ENCODE measurements around the gene ATP2B3.

ATP2B3 gene

DNA sequence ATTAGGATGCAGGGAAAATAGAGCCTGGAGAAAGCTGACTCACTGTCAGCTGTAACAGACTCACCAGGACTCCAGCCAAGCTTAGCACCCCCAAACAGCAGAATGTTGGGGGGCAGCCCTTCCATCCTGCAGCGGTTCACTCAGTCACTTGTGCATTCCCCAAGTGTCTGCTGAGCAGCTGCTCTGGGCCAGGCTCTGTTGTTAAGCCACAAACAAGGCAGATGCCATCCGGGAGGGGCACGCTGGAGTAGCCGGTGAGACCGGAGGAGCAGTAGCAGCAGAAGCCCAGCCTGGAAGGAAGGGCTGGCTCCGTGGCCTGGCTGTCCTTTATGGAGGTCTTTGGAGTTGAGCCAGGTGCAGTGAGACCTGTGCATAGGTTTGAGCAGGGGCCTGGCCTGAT is 59.5 kb downstream of the ATP2B3 start:
- Histone ChIP-seq H2AFZ (ENCODE audit: low read depth, low read length, severe bottlenecking) (no peak overlapping the region), H3F3A (ENCODE audit: insufficient read depth) (no peaks in the 10 kb centered on the region), H3K9ac (ENCODE audit: low read length) (no peak overlapping the region), H3K4me2 (ENCODE audit: low read depth, low read length, poor library complexity, severe bottlenecking) (no peak overlapping the region), H3K9me2 (replicated peaks; ENCODE audit: insufficient read depth, low read length) (no peaks in the 10 kb centered on the region), H3K4me3 (ENCODE audit: insufficient read depth, low read length, poor library complexity, severe bottlenecking) (no peak overlapping the region), H3K36me3 (ENCODE audit: low read length) (no peaks in the 10 kb centered on the region), H3K79me2 (ENCODE audit: insufficient read depth, low read length) (no peaks in the 10 kb centered on the region), H4K20me1 (ENCODE audit: low read depth, low read length) (no peaks in the 10 kb centered on the region), H3K27ac (ENCODE audit: low read depth, low read length) (no peak overlapping the region), H3K27me3 (ENCODE audit: low read length) (no peaks in the 10 kb centered on the region), H3K9me3 (ENCODE audit: insufficient read depth, low read length) (no peaks in the 10 kb centered on the region)
- no peak for TF ChIP-seq EZH2phosphoT487 (conservative IDR thresholded peaks at IDR 0.05; ENCODE audit: low read length)
- TF ChIP-seq, protein P1, sequence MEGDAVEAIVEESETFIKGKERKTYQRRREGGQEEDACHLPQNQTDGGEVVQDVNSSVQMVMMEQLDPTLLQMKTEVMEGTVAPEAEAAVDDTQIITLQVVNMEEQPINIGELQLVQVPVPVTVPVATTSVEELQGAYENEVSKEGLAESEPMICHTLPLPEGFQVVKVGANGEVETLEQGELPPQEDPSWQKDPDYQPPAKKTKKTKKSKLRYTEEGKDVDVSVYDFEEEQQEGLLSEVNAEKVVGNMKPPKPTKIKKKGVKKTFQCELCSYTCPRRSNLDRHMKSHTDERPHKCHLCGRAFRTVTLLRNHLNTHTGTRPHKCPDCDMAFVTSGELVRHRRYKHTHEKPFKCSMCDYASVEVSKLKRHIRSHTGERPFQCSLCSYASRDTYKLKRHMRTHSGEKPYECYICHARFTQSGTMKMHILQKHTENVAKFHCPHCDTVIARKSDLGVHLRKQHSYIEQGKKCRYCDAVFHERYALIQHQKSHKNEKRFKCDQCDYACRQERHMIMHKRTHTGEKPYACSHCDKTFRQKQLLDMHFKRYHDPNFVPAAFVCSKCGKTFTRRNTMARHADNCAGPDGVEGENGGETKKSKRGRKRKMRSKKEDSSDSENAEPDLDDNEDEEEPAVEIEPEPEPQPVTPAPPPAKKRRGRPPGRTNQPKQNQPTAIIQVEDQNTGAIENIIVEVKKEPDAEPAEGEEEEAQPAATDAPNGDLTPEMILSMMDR (IDR thresholded peaks at IDR 0.05; ENCODE audit: insufficient read depth, low read length, poor library complexity, severe bottlenecking), result no peak

DNA sequence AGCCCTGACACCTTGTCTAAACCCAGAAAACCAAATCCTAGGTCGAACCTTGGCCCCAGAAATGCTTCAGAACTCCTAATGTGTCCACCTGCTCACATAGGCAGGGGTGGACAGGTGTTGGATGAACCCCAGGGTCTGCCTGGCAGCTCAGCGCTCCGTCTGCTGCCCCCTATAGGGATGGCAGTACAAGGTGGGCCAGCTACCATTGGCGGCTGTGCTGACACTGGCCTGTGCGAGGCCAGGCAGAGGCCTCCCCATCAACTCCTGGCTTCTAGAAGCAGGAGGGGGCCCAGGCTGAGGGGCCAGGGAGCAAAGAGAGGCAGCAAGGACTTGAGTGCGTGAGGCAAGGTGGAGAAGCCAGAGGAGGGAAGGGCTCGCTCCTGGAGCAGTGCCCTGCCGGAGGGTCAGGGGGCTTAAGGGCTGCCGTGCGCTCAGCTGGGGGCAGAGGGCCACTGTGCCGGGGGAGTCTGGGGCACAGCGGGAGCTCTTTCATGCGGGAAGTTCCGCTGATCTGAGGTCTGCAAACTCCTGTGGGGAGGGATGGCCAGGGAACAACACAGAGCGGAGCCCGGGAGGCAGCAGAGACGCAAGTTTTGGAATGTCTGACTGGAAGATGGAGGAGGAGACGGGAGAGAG is 60.9 kb downstream of the ATP2B3 start:
- Histone ChIP-seq H3K79me2 (ENCODE audit: insufficient read depth, low read length) (no peaks in the 10 kb centered on the region), H3K9ac (ENCODE audit: low read length) (no peak overlapping the region), H2AFZ (ENCODE audit: low read depth, low read length, severe bottlenecking) (no peak overlapping the region), H3F3A (ENCODE audit: insufficient read depth) (0 out of 2 replicates have a peak, but pooled peaks cover 5% of the 10 kb centered on the region), H4K20me1 (ENCODE audit: low read depth, low read length) (no peaks in the 10 kb centered on the region), H3K27me3 (ENCODE audit: low read length) (no peaks in the 10 kb centered on the region), H3K9me3 (ENCODE audit: insufficient read depth, low read length) (no peaks in the 10 kb centered on the region), H3K9me2 (replicated peaks; ENCODE audit: insufficient read depth, low read length) (no peaks in the 10 kb centered on the region), H3K4me2 (ENCODE audit: low read depth, low read length, poor library complexity, severe bottlenecking) (no peak overlapping the region), H3K36me3 (ENCODE audit: low read length) (no peaks in the 10 kb centered on the region), H3K4me3 (ENCODE audit: insufficient read depth, low read length, poor library complexity, severe bottlenecking) (no peak overlapping the region), H3K27ac (ENCODE audit: low read depth, low read length) (no peak overlapping the region)
- TF ChIP-seq, protein P1 (IDR thresholded peaks at IDR 0.05; ENCODE audit: insufficient read depth, low read length, poor library complexity, severe bottlenecking), result no peak
- no peak for TF ChIP-seq EZH2phosphoT487 (conservative IDR thresholded peaks at IDR 0.05; ENCODE audit: low read length)

DNA sequence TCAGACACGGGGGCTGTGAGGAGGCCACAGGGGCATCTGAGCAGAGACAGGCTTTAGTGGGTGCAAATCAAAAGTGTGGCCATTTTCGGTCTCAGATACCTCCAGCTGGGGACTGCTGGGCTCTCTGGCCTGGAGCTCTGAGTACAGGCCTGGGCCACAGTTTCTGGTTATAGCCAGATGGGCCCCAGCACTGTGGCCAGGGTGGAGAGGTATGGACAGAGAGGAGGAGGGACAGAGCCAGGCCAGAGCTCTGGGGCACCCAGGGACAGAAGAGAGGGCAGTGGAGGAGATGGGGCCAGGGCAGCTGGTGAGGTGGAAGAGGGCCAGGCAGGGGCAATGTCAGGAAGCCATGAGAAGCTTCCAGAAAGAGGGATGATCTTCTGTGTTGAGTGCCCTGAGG is 61.4 kb downstream of the ATP2B3 start:
- H3K79me2 ChIP-seq (ENCODE audit: insufficient read depth, low read length), result no peaks in the 10 kb centered on the region
- no peak overlapping the region for H2AFZ ChIP-seq (ENCODE audit: low read depth, low read length, severe bottlenecking)
- no peak overlapping the region for H3K27ac ChIP-seq (ENCODE audit: low read depth, low read length)
- no peaks in the 10 kb centered on the region for H3K9me2 ChIP-seq (replicated peaks; ENCODE audit: insufficient read depth, low read length)
- H4K20me1 ChIP-seq (ENCODE audit: low read depth, low read length), result no peaks in the 10 kb centered on the region
- H3K4me3 ChIP-seq (ENCODE audit: insufficient read depth, low read length, poor library complexity, severe bottlenecking), result no peak overlapping the region
- H3K9me3 ChIP-seq (ENCODE audit: insufficient read depth, low read length), result no peaks in the 10 kb centered on the region
- 0 out of 2 replicates have a peak, but pooled peaks cover 5% of the 10 kb centered on the region for H3F3A ChIP-seq (ENCODE audit: insufficient read depth)
- TF ChIP-seq, protein P1 (IDR thresholded peaks at IDR 0.05; ENCODE audit: insufficient read depth, low read length, poor library complexity, severe bottlenecking), result no peak
- no peak for TF ChIP-seq EZH2phosphoT487 (conservative IDR thresholded peaks at IDR 0.05; ENCODE audit: low read length)
- H3K36me3 ChIP-seq (ENCODE audit: low read length), result no peaks in the 10 kb centered on the region
- no peaks in the 10 kb centered on the region for H3K27me3 ChIP-seq (ENCODE audit: low read length)
- H3K4me2 ChIP-seq (ENCODE audit: low read depth, low read length, poor library complexity, severe bottlenecking), result no peak overlapping the region
- no peak overlapping the region for H3K9ac ChIP-seq (ENCODE audit: low read length)

Data from SU-DHL-6 (cell line).